ENCODE data around the gene ICAM1.

ICAM1 gene

DNA sequence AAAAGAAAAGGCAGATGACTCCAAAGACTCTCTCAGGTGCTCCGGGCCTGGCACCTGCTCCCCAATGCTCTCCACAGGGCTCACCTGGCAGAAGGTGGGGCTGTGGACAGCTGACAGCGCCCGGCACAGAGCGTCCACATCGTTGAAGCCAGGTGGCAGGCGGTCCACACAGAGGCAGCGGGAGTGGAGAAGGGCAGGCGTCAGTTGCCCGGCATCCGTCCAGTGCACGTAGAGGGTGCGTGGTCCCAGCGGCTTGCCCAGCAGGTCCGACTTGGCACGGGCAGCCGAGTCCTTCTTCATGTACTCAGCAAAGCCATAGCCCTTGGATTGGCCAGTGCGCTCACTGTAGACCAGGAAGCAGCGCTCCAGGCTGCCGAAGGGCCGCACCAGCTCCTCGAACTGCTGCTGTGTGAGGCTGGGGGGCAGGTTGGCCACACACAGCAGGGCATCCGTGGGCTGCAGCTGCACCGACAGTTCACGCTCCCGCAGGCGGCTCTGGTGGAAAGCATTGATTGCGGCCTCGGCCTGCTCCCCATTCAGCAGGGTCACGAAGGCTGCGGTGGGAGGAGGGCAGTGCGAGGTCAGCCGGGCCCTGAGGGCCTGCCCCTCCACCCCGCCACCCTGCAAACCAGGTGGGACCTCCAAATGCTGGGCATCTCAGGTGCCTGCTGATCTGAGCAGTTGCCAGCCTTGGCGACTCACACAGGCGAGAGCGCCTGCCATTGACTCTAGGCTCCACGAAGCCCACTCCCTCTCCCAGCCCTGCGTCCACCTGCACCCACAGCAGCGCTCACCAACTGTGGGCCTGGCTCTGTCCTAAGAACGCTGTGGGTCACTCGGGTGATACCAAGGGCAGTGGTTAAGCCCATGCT lies 57.9 kb downstream of the ICAM1 start:
- no peak for ATAC-seq

DNA sequence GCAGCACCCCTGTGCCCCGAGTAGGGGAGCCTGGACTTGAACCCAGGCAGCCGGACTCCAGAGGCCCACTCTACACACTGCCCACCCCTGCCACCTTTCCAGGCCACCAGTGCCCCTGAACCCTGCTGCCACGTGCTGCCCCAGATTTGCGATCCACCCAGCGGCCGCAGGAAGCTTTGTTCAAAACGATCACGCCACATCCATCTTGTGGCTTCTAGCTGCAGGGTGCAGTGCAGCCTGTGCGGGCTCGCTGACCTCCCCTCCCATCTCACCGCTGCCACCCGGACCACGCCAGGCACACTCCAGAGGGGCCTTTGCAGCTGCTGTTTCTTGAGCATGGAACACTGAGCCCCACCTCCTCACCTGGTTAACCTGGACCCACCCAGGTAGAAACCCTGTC lies 58.6 kb downstream of the ICAM1 start:
- ATAC-seq: no peak

DNA sequence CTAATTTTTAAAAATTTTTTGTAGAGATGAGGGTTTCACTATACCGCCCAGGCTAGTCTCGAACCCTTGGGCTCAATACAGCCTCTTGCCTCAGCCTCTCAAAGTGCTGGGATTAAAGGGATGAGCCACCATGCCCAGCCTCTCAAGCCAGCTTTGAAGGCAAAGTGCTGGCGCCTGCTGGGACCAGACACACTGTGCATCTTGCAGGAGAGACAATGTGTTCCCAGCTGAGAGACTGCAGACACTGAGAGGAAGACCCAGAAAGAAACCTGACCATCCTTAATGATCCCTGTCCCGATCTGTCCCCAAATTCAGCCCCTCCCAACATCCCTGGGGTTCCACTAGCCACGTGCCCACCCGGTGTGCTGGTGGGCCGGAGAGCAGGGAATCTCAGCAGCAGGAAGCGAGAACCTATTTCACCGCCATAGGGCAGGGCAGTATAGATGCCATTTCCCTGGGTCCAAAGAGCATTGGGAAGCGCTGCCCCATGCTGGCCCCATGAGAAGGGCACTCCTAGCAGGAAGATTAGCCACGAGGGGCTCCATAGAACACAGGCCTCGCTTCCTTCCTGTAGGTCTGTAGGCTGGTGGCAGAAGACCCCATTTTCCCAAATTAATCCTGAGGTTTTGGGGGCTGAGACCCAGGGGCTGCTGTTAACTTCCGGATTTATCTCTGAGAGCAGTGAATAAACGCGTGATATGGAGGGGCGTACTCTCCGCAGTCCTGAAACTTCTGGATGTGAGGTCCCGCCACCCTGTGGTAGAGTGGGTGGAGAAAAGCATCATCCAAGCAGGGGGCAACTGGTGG lies 61.4 kb downstream of the ICAM1 start:
- no peak for ATAC-seq

DNA sequence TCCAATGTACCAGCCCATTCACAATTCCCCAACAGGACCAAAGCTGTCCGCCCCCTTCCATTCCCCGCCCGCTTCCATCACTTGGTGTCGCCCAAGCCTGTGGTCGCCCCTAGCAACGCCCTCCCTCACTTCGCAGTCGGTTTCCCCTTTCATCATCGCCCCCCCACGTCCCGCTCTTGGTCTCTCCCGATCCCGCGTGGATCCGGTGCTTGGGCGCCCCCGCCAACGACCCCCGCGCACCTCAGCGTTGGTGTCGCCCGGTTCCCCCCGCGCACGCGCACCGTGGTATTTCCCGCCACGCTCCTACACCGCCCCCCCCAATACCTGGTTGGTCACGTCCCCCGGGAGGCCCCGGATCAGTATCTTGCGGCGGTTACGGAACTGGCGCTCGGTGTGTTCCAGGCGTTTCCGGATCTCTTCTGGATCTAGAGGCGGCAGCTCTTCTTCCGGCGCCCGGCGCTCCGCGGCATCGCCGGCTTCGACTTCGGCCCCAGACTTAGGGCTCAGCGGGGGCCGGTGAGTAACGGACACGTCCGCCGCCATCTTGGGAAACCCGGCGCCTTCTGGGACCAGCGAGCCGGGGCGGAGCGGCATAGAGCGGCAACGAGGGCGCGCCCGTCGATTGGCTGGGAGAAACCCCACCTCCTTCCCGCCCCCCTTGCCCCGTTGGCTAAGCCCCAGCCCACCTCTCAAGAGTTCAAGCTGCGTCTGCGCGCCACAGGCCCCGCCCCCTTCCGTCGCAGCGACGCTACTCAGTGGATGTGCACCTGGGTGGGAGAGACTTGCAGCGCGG lies 62.2 kb downstream of the ICAM1 start, which contains the start of gene RAVER1:
TSS of gene RAVER1 (minus strand) at position 565 of the 793 bp plus-strand sequence. CDS start at position 543, 22 bp downstream.
- ATAC-seq: peak; percentile 94 to 95

DNA sequence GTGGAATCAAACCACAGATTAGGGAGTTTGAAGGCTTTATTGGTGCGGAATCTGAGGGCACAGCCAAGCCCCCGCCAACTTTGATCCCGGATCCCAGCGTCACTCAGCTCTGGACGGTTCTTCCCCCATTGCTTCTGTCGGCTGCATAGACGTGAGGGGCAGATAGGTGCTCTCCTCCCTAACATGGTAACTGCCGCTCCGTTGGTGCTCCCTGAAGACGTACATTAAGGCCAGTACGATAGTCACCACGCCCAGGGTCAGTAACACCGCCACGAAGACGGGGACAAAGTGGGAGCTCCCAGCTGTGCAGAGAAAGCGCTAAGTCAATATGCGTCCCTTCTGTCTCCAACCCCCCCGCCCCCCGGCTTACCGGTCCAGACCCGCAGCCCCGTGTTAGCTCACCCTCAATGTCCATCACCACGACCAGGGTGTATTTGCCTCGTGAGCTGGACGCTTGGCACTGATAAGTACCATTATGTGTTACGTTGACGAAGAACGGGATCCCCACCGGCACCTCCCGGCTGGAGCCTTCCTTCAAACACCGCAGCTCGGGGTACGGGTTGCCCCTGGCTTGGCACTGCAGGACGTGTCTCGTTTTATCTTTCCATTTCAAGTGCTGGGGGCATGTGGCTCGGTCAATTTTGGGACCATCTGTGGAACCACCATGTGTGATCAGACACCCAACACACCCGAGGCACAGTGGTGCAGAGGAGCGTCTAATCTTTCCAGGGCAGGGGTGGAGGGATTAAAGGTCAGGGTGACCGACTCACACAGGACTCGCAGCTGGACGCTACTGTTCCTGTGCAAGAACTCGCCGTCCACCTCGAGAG lies 63.1 kb downstream of the ICAM1 start:
- ATAC-seq: peak; percentile 0 to 1

DNA sequence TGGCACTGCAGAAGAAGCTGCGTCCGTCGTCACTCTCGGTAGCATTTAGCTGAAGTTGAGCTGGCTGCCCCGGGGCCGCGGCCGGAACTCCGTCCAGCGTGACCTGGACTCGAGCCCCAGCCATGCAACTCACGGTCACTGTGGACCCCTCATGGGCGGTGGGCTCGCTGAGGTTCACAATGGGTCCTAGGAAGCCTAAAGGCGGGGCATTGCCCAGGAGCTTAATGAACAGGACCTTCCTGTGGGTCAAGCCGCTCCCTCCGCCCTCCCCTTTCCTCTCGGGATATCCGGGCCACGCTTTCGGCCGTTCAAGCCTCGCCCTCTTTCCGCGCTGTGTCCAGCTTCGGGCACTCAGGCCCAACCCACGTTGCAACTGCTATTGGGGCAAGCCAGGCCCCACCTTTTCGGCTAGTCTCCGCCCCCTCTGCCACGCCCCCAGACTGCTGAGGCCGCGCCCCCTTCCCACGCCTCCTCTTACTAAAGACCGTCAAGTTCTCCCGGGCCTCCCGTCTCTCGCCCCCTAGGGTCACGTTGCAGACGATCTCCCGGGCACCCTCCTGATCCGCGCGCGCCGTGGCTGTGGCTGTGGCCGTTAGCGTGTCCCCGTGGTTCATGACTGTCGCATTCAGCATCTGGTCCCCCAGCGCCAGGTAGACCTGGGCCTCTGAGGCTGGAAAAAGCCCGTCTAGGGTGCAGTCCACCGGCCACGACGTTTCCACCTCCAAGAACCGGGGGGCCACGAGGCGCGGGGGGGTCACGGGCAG lies 63.9 kb downstream of the ICAM1 start:
- no peak for ATAC-seq

DNA sequence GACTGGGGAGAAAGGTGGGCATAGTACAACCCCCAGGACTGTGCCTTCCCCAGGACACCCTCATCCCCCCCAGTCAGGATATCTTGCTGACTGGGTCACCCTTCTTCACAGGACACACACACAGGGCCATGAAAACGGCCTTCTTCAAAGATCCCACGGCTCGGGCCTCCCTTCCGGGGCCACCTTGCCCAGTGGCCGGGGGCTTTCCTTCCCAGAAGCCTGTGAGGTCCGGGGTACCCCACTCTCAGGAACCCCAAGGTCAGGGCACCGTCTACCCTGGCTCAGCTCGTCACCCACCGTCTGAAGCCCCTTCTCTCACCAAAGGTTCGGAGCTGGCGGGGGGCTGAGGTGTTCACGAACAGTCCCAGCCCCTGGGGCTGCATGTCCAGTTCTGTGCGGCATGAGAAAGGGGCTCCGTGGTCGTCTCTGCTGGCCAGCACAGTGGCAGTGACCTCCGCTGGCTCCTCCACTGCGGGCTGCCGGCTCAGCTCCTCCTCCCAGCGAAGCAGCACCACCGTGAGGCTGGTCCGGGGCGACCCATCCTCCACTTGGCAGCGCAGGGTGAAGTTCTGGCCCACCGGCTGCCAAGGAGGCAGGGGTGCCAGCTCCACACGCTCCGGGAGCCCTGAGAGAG lies 64.5 kb downstream of the ICAM1 start:
- no peak for ATAC-seq

Data from activated CD4-positive, CD25-positive, alpha-beta regulatory T cell treated with anti-CD3 and anti-CD28 coated beads, Interleukin-2, amount 50 U/mL, for 24 hours (primary cell).